ENCODE results near the gene SEPTIN1.

DNA sequence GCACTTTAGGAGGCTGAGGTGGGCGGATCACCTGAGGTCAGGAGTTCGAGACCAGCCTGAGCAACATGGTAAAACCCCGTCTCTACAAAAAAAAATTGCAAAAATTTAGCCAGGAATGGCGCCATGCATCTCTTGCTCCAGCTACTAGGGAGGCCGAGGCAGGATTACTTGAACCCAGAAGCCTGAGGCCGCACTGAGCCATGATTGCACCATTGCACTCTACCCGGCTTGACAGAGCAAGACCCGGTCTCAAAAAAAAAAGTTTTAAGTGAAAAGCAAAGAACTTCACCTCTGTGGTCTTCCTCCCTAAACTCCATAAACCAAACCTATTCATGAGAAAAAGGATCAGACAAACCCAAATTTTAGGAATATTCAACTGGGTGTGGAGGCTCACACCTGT, 34.2 kb downstream of the SEPTIN1 start:
- TF ChIP-seq, protein P1, sequence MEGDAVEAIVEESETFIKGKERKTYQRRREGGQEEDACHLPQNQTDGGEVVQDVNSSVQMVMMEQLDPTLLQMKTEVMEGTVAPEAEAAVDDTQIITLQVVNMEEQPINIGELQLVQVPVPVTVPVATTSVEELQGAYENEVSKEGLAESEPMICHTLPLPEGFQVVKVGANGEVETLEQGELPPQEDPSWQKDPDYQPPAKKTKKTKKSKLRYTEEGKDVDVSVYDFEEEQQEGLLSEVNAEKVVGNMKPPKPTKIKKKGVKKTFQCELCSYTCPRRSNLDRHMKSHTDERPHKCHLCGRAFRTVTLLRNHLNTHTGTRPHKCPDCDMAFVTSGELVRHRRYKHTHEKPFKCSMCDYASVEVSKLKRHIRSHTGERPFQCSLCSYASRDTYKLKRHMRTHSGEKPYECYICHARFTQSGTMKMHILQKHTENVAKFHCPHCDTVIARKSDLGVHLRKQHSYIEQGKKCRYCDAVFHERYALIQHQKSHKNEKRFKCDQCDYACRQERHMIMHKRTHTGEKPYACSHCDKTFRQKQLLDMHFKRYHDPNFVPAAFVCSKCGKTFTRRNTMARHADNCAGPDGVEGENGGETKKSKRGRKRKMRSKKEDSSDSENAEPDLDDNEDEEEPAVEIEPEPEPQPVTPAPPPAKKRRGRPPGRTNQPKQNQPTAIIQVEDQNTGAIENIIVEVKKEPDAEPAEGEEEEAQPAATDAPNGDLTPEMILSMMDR (IDR thresholded peaks at IDR 0.05; ENCODE audit: low read depth, low read length), result no peak
- TF ChIP-seq MAX (IDR thresholded peaks at IDR 0.05; ENCODE audit: low read depth, low read length), result no peak
- no peak for TF ChIP-seq POLR2A (IDR thresholded peaks at IDR 0.05; ENCODE audit: extremely low read depth, insufficient read length)
